Hepatocyte (in vitro differentiated cells): ENCODE measurements around the gene CHD5. TPM values are rescaled to one million over a fixed set of nuclear protein-coding genes. Genes with fewer than 3 reads are reported as not detected.
A peak's percentile ranks its signal among the peaks of the same experiment; 100 is the strongest.

Source experiments
- DNase-seq: peaks from one replicate; pipeline ENCODE4 v3.0.0-alpha.2; 2016; ENCODE audit warnings: low spot score
- H2AFZ ChIP-seq: fragments of 200-600 bp; sonication (generic); 2 replicates; pipeline ENCODE4 v1.6.0; 2016; ENCODE audit warnings: antibody characterized with exemption, mild to moderate bottlenecking
- H3K27ac ChIP-seq: fragments of 200-600 bp; sonication (generic); 2 replicates; pipeline ENCODE4 v1.5.1; 2016; ENCODE audit warnings: mild to moderate bottlenecking
- H3K27me3 ChIP-seq: fragments of 200-600 bp; sonication (generic); 2 replicates; pipeline ENCODE4 v1.6.1; 2016
- H3K36me3 ChIP-seq: fragments of 200-600 bp; sonication (generic); replicated peaks from 2 replicates; pipeline ENCODE4 v1.5.1; 2016; ENCODE audit warnings: low read depth; ENCODE audit not compliant: insufficient read depth
- H3K4me1 ChIP-seq: fragments of 200-600 bp; sonication (generic); 2 replicates; pipeline ENCODE4 v1.5.1; 2016; ENCODE audit warnings: mild to moderate bottlenecking, moderate library complexity; ENCODE audit not compliant: insufficient read depth
- H3K4me2 ChIP-seq: fragments of 200-600 bp; sonication (generic); 2 replicates; pipeline ENCODE4 v1.6.0; 2016
- H3K4me3 ChIP-seq: fragments of 200-600 bp; sonication (generic); 2 replicates; pipeline ENCODE4 v1.5.1; 2016; ENCODE audit warnings: mild to moderate bottlenecking
- H3K79me2 ChIP-seq: fragments of 200-600 bp; sonication (generic); 2 replicates; pipeline ENCODE4 v1.6.0; 2017; ENCODE audit warnings: mild to moderate bottlenecking
- H3K9me2 ChIP-seq: fragments of 200-600 bp; sonication (generic); replicated peaks from 2 replicates; pipeline ENCODE4 v1.6.0; 2017; ENCODE audit warnings: mild to moderate bottlenecking; ENCODE audit not compliant: insufficient read depth
- H3K9me3 ChIP-seq: fragments of 200-600 bp; sonication (generic); 2 replicates; pipeline ENCODE4 v1.5.1; 2016; ENCODE audit warnings: low read depth, mild to moderate bottlenecking
- H4K20me1 ChIP-seq: fragments of 200-600 bp; sonication (generic); 2 replicates; pipeline ENCODE4 v1.6.0; 2016; ENCODE audit warnings: mild to moderate bottlenecking; ENCODE audit not compliant: insufficient read depth, poor library complexity, severe bottlenecking
- EZH2 ChIP-seq: fragments of 200-600 bp; sonication (generic); IDR thresholded peaks from 2 replicates; pipeline ENCODE4 v1.6.1; 2016; ENCODE audit warnings: antibody characterized with exemption, mild to moderate bottlenecking, borderline replicate concordance
- EZH2phosphoT487 ChIP-seq: fragments of 200-600 bp; sonication (generic); IDR thresholded peaks from one replicate; pipeline ENCODE4 v1.6.1; 2018; ENCODE audit warnings: antibody characterized with exemption, mild to moderate bottlenecking, low read depth, moderate library complexity; ENCODE audit not compliant: unreplicated experiment, severe bottlenecking
- WGBS: methylation state at CpG from one replicate; pipeline ENCODE4 v1.1.6; 2016; ENCODE audit warnings: low lambda C conversion rate; ENCODE audit errors: missing lambda C conversion rate; 5-methylcytosine and 5-hydroxymethylcytosine counted together
- polyA plus RNA-seq: library from polyadenylated mRNA; unstranded; fragments of >200 nt; fragmentation: Nextera tagmentation; extraction: Ambion mirVana; gene quantifications from 2 replicates; pipeline ENCODE4 v1.2.1, GENCODE V29; 2016
- total RNA-seq: library from RNA; depleted of rRNA; stranded (reverse); fragments of >200 nt; gene quantifications from 2 replicates; pipeline ENCODE4 v1.2.3, GENCODE V29; 2014
- TF ChIP-seq, protein P1 (sequence below): fragments of 200-600 bp; sonication (generic); IDR thresholded peaks from 2 replicates; pipeline ENCODE4 v1.5.1; 2016; ENCODE audit warnings: antibody characterized with exemption, mild to moderate bottlenecking; ENCODE audit not compliant: poor library complexity

The CHD5 gene
- total and polyA plus RNA-seq, 2 experiments from 2014 or later: 0.13 TPM; not detected in 1

DNA sequence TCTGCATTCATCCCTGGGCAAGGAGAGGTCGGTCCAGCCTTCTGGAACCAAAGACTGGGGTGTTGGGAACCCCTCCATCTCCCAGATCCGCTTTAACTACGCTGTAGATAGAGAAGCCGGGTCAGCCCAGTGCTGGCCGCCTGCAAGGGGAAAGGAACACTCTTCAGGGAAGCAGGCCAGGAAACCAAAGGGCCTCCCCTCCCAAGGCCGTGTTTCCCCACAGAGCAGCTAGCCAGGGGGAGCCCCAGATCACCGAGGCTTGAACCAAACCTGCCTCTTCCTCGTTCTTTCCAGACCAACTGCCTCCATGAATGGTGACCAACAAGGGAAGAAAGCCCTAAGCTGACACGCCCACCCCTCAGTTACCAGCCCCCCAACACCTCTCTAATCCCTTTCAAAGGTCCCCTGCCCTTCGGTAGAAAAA lies 1.2 kb upstream of the CHD5 start:
- Histone ChIP-seq H3K4me3 (no peak overlapping the region), H3K9me3 (no peaks in the 10 kb centered on the region), H4K20me1 (peaks cover 17% of the 10 kb centered on the region), H3K79me2 (no peaks in the 10 kb centered on the region), H3K4me1 (peaks cover 12% of the 10 kb centered on the region), H3K27me3 (peaks cover 47% of the 10 kb centered on the region), H3K9me2 (no peaks in the 10 kb centered on the region), H3K27ac (no peak overlapping the region), H2AFZ (no peak overlapping the region), H3K4me2 (peak overlapping the region; percentile 74), H3K36me3 (no peaks in the 10 kb centered on the region)
- 40% methylated on average over 9 of the region's 10 CpGs for WGBS
- no peak for DNase-seq
- TF ChIP-seq EZH2phosphoT487 (no peak), EZH2 (no peak)
- TF ChIP-seq, protein P1, sequence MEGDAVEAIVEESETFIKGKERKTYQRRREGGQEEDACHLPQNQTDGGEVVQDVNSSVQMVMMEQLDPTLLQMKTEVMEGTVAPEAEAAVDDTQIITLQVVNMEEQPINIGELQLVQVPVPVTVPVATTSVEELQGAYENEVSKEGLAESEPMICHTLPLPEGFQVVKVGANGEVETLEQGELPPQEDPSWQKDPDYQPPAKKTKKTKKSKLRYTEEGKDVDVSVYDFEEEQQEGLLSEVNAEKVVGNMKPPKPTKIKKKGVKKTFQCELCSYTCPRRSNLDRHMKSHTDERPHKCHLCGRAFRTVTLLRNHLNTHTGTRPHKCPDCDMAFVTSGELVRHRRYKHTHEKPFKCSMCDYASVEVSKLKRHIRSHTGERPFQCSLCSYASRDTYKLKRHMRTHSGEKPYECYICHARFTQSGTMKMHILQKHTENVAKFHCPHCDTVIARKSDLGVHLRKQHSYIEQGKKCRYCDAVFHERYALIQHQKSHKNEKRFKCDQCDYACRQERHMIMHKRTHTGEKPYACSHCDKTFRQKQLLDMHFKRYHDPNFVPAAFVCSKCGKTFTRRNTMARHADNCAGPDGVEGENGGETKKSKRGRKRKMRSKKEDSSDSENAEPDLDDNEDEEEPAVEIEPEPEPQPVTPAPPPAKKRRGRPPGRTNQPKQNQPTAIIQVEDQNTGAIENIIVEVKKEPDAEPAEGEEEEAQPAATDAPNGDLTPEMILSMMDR: no peak

DNA sequence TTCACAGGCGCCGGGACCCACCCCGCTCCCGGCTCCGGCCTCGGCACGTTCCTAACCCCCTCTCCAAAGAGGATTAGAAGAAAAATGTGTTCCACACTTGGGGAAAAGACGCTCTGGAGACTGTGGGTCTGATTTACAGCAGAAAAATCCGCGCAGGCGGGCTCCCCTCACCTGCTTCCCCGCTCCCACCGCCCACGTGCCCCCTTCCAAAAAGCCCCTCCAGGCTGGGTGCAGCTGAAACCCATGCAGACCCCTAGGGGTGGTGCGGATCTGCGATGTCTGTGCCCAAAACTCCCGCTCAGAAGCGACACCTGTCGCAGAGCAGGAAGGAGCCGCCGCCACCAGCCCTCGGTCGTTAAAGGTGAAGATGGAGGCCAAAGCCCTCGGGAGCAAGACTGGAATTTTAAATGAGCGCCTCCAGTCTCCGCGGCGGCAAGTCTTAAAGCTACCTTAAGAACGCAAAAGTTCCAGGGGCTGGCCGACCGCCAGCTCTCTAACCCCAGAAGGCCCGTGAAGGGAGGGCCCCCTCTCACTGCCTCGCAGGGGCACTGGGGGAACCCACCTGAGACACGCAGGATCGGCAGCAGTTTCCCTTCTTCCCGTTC lies 688 bp upstream of the CHD5 start:
- no peaks in the 10 kb centered on the region for H3K36me3 ChIP-seq
- peak overlapping the region; percentile 74 for H3K4me2 ChIP-seq
- H3K27me3 ChIP-seq: peaks cover 52% of the 10 kb centered on the region
- no peaks in the 10 kb centered on the region for H3K79me2 ChIP-seq
- no peaks in the 10 kb centered on the region for H3K9me3 ChIP-seq
- H3K27ac ChIP-seq: no peak overlapping the region
- H3K9me2 ChIP-seq: no peaks in the 10 kb centered on the region
- DNase-seq: peak; percentile 31
- no peak overlapping the region for H2AFZ ChIP-seq
- H4K20me1 ChIP-seq: peaks cover 14% of the 10 kb centered on the region
- 7% methylated on average over 34 of the region's 36 CpGs for WGBS
- TF ChIP-seq EZH2 (peak; percentile 85), EZH2phosphoT487 (no peak)
- peaks cover 12% of the 10 kb centered on the region for H3K4me1 ChIP-seq
- no peak overlapping the region for H3K4me3 ChIP-seq

DNA sequence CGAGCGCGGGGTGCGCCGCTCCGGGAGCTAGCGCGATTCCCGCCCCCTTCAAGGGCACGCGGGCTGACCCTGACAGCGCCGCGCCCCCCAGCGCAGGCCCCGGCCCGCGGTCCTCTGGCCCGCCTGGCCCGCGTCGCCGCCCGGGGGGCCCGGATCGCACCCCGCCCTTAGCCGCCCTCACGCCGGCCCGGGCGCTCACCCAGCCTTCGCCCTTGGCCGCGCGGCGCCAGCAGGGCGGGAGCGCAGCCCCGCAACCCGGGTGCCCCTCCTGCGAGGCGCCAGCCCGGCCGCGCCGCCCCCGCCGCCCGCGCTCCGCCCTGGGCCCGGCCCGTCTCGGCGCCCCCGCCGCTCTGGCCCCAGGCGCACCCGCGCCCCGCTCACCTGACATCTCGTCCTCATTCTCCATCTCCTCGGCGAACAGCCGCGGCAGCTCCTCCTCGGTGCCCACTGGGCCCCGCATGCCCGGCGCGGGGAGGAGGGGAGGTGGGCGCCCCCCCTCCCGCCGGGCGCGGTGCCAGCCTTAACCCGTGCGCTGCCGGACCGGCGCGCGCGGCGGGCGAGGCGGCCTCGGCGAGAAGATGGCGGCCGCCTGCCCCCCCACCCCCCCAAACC lies 451 bp downstream of the CHD5 start:
- Histone ChIP-seq H3K36me3 (no peaks in the 10 kb centered on the region), H4K20me1 (peaks cover 9% of the 10 kb centered on the region), H3K9me2 (no peaks in the 10 kb centered on the region), H3K27me3 (peaks cover 56% of the 10 kb centered on the region), H3K79me2 (no peaks in the 10 kb centered on the region), H3K4me2 (peak overlapping the region; percentile 74), H3K4me1 (peaks cover 12% of the 10 kb centered on the region), H2AFZ (no peak overlapping the region), H3K27ac (no peak overlapping the region), H3K4me3 (no peak overlapping the region), H3K9me3 (no peaks in the 10 kb centered on the region)
- TF ChIP-seq, protein P1: no peak
- TF ChIP-seq EZH2phosphoT487: no peak
- TF ChIP-seq EZH2: no peak
- no peak for DNase-seq
- WGBS: 3% methylated on average over 13 of the region's 92 CpGs
